Measurements from ENCODE around the gene XYLB.

Gene XYLB

DNA sequence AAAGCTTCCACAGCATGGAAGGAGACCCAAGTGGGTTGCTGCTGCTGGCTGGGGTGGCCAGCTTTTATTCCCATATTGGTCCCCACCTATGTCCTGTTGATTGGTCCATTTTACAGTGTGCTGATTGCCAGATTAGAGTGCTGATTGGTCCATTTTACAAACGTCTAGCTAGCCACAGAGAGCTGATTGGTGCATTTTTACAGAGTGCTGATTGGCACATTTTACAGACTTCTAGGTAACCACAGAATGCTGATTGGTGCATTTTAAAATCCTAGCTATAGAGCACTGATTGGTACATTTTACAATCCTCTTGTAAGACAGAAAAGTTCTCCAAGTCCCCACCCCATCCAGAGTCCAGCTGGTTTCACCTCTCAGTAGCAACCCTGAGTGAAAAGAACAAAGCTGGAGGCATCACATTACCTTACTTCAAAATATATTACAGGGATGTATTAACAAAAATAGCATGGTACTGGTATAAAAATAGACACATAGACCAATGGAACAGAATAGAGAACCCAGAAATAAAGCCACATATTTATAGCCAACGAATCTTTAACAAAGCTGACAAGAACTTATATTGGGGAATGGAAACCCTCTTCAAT lies 99.6 kb downstream of the XYLB start:
- H3K9me3 ChIP-seq (ENCODE audit: insufficient read depth, low read length, severe bottlenecking): no peaks in the 10 kb centered on the region
- TF ChIP-seq, protein P1, sequence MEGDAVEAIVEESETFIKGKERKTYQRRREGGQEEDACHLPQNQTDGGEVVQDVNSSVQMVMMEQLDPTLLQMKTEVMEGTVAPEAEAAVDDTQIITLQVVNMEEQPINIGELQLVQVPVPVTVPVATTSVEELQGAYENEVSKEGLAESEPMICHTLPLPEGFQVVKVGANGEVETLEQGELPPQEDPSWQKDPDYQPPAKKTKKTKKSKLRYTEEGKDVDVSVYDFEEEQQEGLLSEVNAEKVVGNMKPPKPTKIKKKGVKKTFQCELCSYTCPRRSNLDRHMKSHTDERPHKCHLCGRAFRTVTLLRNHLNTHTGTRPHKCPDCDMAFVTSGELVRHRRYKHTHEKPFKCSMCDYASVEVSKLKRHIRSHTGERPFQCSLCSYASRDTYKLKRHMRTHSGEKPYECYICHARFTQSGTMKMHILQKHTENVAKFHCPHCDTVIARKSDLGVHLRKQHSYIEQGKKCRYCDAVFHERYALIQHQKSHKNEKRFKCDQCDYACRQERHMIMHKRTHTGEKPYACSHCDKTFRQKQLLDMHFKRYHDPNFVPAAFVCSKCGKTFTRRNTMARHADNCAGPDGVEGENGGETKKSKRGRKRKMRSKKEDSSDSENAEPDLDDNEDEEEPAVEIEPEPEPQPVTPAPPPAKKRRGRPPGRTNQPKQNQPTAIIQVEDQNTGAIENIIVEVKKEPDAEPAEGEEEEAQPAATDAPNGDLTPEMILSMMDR (IDR thresholded peaks at IDR 0.05; ENCODE audit: borderline replicate concordance, extremely low read depth, low read length, poor library complexity, severe bottlenecking): no peak
- no peak for TF ChIP-seq EZH2 (IDR thresholded peaks at IDR 0.05; ENCODE audit: borderline replicate concordance, low read depth, low read length, severe bottlenecking)
- no peak for DNase-seq
- no peak for ATAC-seq (ENCODE audit: insufficient read depth, low read depth)
- no peaks in the 10 kb centered on the region for H3K27me3 ChIP-seq (ENCODE audit: insufficient read depth, low read length, poor library complexity)
- no peaks in the 10 kb centered on the region for H4K20me1 ChIP-seq (ENCODE audit: insufficient read depth, low read length)
- H3K4me1 ChIP-seq (ENCODE audit: insufficient read depth, low read length): no peaks in the 10 kb centered on the region
- no peak overlapping the region for H2AFZ ChIP-seq (ENCODE audit: low read depth, low read length)
- no peak overlapping the region for H3K4me3 ChIP-seq (ENCODE audit: low read depth in 1 of 2, low read length in 2 of 2)
- H3K9ac ChIP-seq (ENCODE audit: low read depth, low read length): no peak overlapping the region
- H3K4me2 ChIP-seq (ENCODE audit: insufficient read depth, low read length): no peak overlapping the region
- H3K36me3 ChIP-seq (ENCODE audit: insufficient read depth, low read length): no peaks in the 10 kb centered on the region
- H3K27ac ChIP-seq (ENCODE audit: low read length): no peak overlapping the region
- H3K79me2 ChIP-seq (ENCODE audit: insufficient read depth, low read length): no peaks in the 10 kb centered on the region

DNA sequence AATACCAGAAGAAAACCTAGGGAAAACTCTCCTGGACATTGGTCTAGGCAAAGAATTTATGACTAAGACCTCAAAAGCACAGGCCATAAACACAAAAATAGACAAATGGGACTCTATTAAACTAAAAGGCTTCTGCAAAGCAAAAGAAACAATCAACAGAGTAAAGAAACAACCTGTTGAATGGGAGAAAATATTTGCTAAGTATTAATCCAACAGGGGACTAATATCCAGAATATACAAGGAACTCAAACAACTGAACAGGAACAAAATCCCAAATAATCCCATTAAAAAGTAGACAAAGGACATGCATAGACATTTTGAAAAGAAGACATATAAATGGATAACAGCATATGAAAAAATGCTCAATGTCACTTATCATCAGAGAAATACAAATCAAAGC lies 100.2 kb downstream of the XYLB start:
- Histone ChIP-seq H3K36me3 (ENCODE audit: insufficient read depth, low read length) (no peaks in the 10 kb centered on the region), H3K27me3 (ENCODE audit: insufficient read depth, low read length, poor library complexity) (no peaks in the 10 kb centered on the region), H3K4me1 (ENCODE audit: insufficient read depth, low read length) (no peaks in the 10 kb centered on the region), H3K79me2 (ENCODE audit: insufficient read depth, low read length) (no peaks in the 10 kb centered on the region), H2AFZ (ENCODE audit: low read depth, low read length) (no peak overlapping the region), H4K20me1 (ENCODE audit: insufficient read depth, low read length) (no peaks in the 10 kb centered on the region), H3K9me3 (ENCODE audit: insufficient read depth, low read length, severe bottlenecking) (no peaks in the 10 kb centered on the region), H3K27ac (ENCODE audit: low read length) (no peak overlapping the region), H3K4me2 (ENCODE audit: insufficient read depth, low read length) (no peak overlapping the region), H3K9ac (ENCODE audit: low read depth, low read length) (no peak overlapping the region), H3K4me3 (ENCODE audit: low read depth in 1 of 2, low read length in 2 of 2) (no peak overlapping the region)
- no peak for DNase-seq
- no peak for TF ChIP-seq EZH2 (IDR thresholded peaks at IDR 0.05; ENCODE audit: borderline replicate concordance, low read depth, low read length, severe bottlenecking)
- no peak for ATAC-seq (ENCODE audit: insufficient read depth, low read depth)

DNA sequence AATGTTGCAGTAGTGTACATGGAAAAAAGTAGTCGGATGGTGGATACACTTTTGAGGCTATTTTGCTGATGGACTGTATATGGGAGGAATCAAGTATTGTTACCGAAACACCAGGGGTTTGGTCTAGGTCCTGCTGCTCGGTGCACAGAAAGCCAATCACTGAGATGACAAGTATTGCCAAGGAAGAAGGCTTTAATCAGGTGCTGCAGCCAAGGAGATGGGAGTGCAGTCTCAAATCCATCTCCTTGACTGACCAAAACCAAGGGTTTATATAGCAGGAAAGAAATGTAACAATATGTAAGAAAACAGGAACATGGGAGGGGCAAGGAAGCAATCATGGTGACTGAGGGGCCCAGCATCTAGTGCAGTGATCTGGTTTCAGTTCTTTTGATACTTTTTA lies 104.3 kb downstream of the XYLB start:
- Histone ChIP-seq H3K9me3 (ENCODE audit: insufficient read depth, low read length, severe bottlenecking) (no peaks in the 10 kb centered on the region), H3K4me2 (ENCODE audit: insufficient read depth, low read length) (no peak overlapping the region), H3K36me3 (ENCODE audit: insufficient read depth, low read length) (no peaks in the 10 kb centered on the region), H3K4me3 (ENCODE audit: low read depth in 1 of 2, low read length in 2 of 2) (no peak overlapping the region), H4K20me1 (ENCODE audit: insufficient read depth, low read length) (peaks cover 5% of the 10 kb centered on the region), H3K27me3 (ENCODE audit: insufficient read depth, low read length, poor library complexity) (no peaks in the 10 kb centered on the region), H2AFZ (ENCODE audit: low read depth, low read length) (no peak overlapping the region), H3K9ac (ENCODE audit: low read depth, low read length) (no peak overlapping the region), H3K27ac (ENCODE audit: low read length) (no peak overlapping the region), H3K79me2 (ENCODE audit: insufficient read depth, low read length) (peaks cover 19% of the 10 kb centered on the region), H3K4me1 (ENCODE audit: insufficient read depth, low read length) (peaks cover 13% of the 10 kb centered on the region)
- TF ChIP-seq EZH2 (IDR thresholded peaks at IDR 0.05; ENCODE audit: borderline replicate concordance, low read depth, low read length, severe bottlenecking): no peak
- TF ChIP-seq, protein P1 (IDR thresholded peaks at IDR 0.05; ENCODE audit: borderline replicate concordance, extremely low read depth, low read length, poor library complexity, severe bottlenecking): no peak
- DNase-seq (no peak), ATAC-seq (ENCODE audit: insufficient read depth, low read depth) (no peak)

DNA sequence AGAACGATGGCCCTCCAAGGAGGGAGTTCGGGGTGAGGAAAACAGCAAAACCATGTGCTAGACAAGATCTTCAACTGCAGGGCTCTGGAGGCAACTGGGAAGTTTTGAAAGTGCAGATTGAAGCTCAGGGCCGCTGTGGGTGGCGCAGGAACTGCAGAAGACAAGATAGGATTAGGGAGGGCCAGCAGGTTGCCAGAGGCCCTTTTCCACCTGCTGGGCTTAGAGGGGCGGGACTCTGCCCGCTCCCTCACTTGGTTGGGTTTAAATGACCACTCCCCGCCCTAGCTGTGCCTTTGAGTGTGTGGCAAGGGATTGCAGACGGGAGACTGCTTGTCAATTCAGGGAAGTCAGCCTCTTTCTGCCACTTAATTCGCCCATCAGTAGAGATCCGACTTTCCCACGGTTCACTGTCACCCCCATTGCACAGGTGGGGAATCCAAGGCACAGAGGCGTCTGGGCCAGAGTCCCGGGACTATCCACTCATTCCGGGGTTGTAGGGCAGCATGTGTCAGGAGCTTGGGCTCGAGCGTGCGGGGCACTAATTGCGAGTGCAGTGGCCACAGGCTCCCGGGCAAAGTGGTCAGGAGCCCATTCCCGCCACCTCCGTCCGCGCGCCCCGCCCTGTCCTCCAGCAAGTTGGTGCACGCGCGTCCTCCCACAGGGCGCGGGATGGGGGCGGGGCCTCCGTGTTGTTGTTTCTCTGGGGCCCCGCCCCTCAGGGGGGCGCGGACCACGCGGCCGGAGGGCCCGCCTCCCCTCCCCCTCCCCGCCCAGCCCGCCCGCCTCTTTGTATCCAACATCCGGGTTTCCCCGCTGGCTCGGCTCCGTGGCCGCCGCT lies 106.7 kb downstream of the XYLB start, which contains the start of gene ACVR2B:
ACVR2B (plus strand) TSS at position 816 of the 838 bp plus-strand sequence. CDS start 433 bp downstream, outside the sequence.
- Histone ChIP-seq H3K36me3 (ENCODE audit: insufficient read depth, low read length) (no peaks in the 10 kb centered on the region), H3K27me3 (ENCODE audit: insufficient read depth, low read length, poor library complexity) (no peaks in the 10 kb centered on the region), H3K4me2 (ENCODE audit: insufficient read depth, low read length) (peak within 1 kb of the TSS; percentile 96), H3K27ac (ENCODE audit: low read length) (peak within 1 kb of the TSS; percentile 66), H3K4me3 (ENCODE audit: low read depth in 1 of 2, low read length in 2 of 2) (peak within 1 kb of the TSS; percentile 69), H2AFZ (ENCODE audit: low read depth, low read length) (peak within 1 kb of the TSS; percentile 86), H3K79me2 (ENCODE audit: insufficient read depth, low read length) (peaks cover 44% of the 10 kb centered on the region), H4K20me1 (ENCODE audit: insufficient read depth, low read length) (peaks cover 30% of the 10 kb centered on the region), H3K9ac (ENCODE audit: low read depth, low read length) (peak within 1 kb of the TSS; percentile 97), H3K4me1 (ENCODE audit: insufficient read depth, low read length) (peaks cover 22% of the 10 kb centered on the region), H3K9me3 (ENCODE audit: insufficient read depth, low read length, severe bottlenecking) (no peaks in the 10 kb centered on the region)
- DNase-seq (peak; percentile 85), ATAC-seq (ENCODE audit: insufficient read depth, low read depth) (peak; percentile 64)
- no peak for TF ChIP-seq EZH2 (IDR thresholded peaks at IDR 0.05; ENCODE audit: borderline replicate concordance, low read depth, low read length, severe bottlenecking)
- TF ChIP-seq, protein P1 (IDR thresholded peaks at IDR 0.05; ENCODE audit: borderline replicate concordance, extremely low read depth, low read length, poor library complexity, severe bottlenecking): no peak

Measured in DND-41 (cell line).